LNCAP (cell line): Measurements from ENCODE around the gene STH.

Source experiments
- TF ChIP-seq, protein P1 (sequence below): fragments of 450-650 bp; IDR thresholded peaks from 2 replicates; pipeline ENCODE4 v1.5.1; 2017; ENCODE audit warnings: mild to moderate bottlenecking

STH gene

GRCh38 chr17:46027048-46027975, 28.3 kb downstream of the STH start:
- TF ChIP-seq, protein P1, sequence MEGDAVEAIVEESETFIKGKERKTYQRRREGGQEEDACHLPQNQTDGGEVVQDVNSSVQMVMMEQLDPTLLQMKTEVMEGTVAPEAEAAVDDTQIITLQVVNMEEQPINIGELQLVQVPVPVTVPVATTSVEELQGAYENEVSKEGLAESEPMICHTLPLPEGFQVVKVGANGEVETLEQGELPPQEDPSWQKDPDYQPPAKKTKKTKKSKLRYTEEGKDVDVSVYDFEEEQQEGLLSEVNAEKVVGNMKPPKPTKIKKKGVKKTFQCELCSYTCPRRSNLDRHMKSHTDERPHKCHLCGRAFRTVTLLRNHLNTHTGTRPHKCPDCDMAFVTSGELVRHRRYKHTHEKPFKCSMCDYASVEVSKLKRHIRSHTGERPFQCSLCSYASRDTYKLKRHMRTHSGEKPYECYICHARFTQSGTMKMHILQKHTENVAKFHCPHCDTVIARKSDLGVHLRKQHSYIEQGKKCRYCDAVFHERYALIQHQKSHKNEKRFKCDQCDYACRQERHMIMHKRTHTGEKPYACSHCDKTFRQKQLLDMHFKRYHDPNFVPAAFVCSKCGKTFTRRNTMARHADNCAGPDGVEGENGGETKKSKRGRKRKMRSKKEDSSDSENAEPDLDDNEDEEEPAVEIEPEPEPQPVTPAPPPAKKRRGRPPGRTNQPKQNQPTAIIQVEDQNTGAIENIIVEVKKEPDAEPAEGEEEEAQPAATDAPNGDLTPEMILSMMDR = no peak

GRCh38 chr17:46027976-46028325, 28.9 kb downstream of the STH start:
- TF ChIP-seq, protein P1 = no peak

GRCh38 chr17:46028374-46028773, 29.3 kb downstream of the STH start:
- TF ChIP-seq, protein P1 = no peak

- TF ChIP-seq, protein P1 = no peak
Measured at GRCh38 chr17:46028981-46029565, 30.0 kb downstream of the STH start.

GRCh38 chr17:46029627-46030026, 30.6 kb downstream of the STH start:
- TF ChIP-seq, protein P1 = no peak

- TF ChIP-seq, protein P1 = no peak
Measured at GRCh38 chr17:46030752-46031151, 31.7 kb downstream of the STH start.

GRCh38 chr17:46031440-46031839, 32.4 kb downstream of the STH start:
- TF ChIP-seq, protein P1 = no peak
